ENCODE data around the gene CCDC187.

DNA sequence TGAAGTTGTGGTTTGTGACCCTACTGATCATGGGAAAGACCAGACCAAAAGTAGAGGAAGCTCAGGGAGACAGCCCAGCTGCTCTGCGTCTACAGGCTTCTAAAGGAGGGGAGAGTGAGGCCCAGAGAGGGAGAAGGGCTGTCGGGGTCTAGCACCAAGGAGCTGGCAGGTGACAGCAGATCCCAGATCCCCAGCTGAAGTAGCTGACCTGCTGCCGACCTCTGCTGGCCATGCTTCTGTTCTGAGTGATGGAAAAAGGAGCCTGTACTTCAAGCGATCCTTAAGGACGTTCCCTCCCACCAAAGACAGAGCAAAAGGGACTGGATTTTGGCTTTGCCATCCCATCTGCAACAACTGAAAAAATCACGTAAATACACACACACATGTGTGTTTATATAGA is 35.6 kb downstream of the CCDC187 start:
- TF ChIP-seq, protein P1, sequence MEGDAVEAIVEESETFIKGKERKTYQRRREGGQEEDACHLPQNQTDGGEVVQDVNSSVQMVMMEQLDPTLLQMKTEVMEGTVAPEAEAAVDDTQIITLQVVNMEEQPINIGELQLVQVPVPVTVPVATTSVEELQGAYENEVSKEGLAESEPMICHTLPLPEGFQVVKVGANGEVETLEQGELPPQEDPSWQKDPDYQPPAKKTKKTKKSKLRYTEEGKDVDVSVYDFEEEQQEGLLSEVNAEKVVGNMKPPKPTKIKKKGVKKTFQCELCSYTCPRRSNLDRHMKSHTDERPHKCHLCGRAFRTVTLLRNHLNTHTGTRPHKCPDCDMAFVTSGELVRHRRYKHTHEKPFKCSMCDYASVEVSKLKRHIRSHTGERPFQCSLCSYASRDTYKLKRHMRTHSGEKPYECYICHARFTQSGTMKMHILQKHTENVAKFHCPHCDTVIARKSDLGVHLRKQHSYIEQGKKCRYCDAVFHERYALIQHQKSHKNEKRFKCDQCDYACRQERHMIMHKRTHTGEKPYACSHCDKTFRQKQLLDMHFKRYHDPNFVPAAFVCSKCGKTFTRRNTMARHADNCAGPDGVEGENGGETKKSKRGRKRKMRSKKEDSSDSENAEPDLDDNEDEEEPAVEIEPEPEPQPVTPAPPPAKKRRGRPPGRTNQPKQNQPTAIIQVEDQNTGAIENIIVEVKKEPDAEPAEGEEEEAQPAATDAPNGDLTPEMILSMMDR (conservative IDR thresholded peaks at IDR 0.05), result no peak
- no peak for TF ChIP-seq ZFX (IDR thresholded peaks at IDR 0.05)
